HG02981 (cell line): Measurements from ENCODE around the gene TRAF1.
A peak's percentile ranks its signal among the peaks of the same experiment; 100 is the strongest.

ENCODE experiments used
- ATAC-seq: cut with Tn5 transposase; IDR thresholded peaks from one replicate; pipeline ENCODE4 v1.9.1; 2021; ENCODE audit warnings: mild to moderate bottlenecking, moderate library complexity; ENCODE audit not compliant: unreplicated experiment

The TRAF1 gene

DNA sequence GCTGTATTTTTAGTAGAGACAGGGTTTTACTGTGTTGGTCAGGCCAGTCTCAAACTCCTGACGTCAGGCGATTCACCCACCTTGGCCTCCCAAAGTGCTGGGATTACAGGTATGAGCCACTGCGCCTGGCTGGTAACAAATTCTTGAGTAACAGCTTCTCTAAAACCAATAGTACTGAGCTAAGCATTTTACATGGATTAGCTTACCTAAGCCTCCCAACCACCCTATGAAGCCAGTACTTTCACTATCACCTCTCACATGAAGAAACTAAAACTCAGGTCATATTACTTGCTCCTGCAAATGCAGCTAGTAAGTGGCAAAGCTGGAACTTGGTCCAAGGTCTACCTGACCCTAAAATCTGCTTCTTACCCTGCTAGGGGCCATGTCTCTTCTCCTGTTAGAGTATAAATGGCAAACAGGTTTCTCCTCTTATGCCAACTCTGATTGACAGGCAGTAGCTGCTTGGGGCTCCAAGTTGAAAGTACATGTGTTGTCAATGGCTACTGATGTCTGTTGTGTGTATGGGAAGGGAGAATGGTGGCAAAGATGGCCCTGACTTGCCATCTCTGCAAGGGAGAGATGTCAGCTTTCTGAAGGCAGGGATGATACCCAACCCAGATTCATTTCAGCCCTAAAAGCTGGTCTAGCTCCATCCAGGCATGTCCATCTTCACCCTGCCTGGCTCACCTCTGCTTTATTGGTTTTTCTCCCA, 53.6 kb downstream of the TRAF1 start:
- ATAC-seq, result no peak

DNA sequence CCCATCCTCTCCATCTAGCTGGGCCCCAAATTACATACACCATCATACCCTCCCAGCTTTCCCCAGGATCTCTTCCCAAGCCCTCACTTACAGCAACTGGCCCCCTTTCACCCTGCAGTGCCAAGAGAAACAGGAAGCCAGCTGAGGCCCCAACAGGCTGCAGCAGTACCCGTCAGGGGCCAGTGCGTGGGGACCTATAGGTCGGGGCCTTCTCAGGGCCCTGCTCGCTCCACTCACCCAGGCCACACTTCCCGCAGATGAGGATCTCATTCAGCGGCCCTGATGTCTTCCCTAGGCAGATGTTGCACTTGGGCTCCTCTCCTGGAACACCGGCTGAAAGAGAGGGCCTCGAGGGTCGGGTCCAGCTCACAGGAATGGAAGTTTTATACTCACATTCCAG, 56.4 kb downstream of the TRAF1 start:
- ATAC-seq, result no peak

- ATAC-seq, result no peak
Measured at GRCh38 chr9:120869726-120870125, 56.9 kb downstream of the TRAF1 start.

DNA sequence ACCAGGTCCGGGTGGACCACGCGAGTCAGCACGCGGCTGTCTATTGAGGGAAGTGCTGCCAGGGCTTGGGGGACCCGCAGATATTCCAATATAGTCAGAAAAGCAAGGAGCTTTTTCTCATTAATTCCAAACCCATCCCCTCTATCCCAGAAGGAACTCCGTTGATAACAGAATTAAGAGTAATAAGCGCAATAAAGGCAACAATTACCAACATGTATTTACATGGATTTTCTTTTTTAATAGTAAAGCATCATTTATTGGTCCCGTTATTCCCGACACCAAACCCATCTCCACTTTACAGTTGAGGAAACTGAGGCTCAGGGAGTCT, 57.3 kb downstream of the TRAF1 start:
- no peak for ATAC-seq

- peak; percentile 89 for ATAC-seq
Measured at GRCh38 chr9:120868676-120869359, 57.8 kb downstream of the TRAF1 start.

DNA sequence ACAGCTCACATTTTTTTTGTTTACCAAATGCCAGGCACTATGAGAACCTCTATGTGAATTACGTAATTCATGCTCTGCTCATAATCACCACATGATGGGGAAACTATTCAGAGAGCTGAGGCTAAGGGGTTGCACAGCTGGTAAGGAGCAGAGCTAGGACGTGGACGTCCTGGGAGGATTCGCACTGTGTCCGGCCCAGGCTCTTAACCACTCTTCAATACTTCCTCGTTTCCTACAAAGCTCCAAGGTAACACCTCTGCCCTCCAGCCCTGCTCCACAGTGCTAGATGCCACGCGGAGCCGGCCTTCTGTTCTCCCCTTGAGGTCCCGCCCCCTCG, 58.3 kb downstream of the TRAF1 start:
- ATAC-seq, result no peak

- no peak for ATAC-seq
Measured at GRCh38 chr9:120867676-120868338, 58.8 kb downstream of the TRAF1 start.

GRCh38 chr9:120866651-120867050, 59.9 kb downstream of the TRAF1 start:
- no peak for ATAC-seq

DNA sequence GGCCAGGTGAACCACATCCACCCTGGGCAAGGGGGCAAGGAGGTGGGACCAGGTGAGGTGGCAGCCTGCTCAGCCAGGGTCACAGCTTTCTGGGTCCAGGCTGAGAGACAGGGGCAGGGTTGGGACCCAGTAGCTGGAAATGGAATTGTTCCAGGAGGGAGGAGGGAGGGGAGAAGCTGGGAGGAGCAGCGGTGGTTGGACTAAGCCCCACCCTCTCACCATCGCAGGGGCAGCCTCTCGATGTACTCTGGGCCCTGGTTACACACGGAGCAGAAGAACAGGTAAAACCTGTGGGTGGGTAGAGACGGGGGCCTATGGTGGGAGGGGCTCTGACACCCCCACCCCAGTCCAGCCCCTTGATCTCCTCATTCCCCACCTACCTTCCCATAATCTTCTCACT, 60.8 kb downstream of the TRAF1 start:
- no peak for ATAC-seq

- no peak for ATAC-seq
Measured at GRCh38 chr9:120865176-120865575, 61.4 kb downstream of the TRAF1 start.

DNA sequence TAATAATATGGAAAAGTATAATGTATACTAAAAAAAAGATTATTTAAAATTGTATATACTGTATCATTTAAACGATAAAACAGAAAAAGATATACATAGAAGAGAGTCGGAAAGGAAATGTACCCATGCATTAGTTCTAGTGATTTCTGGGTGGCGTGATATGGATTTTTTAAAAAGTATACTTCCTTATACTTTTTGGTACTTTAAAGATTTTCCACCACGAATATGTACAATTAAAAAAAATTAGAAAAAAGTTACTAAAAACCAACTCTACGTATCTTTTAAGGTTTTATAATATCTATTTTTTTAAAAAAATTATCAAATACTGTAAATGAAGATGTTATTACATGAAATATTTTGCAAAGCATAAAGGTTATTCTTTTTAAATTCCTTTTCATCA, 61.9 kb downstream of the TRAF1 start:
- ATAC-seq, result no peak

- ATAC-seq, result no peak
Measured at GRCh38 chr9:120863833-120864232, 62.8 kb downstream of the TRAF1 start.

GRCh38 chr9:120862452-120862851, 64.1 kb downstream of the TRAF1 start:
- no peak for ATAC-seq

DNA sequence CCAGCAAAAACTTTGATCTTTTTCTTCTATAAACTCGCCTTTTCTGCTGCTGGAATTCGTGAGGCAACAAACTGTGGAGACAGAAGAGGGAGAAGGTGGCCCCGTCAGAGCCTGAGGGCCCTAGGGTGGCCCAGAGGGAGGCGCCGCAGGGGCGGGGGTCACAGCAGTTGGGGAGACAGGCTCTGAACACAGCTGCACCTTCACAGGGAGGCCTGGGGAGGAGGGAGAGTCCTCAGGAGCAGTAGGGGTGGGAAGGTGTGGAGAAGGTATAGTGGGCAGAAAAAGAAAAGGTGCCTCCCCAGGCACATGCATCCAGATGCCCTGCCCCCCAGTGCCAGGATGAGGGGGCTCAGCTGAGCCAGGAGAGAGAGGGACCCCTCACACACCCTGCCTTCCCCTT, 64.7 kb downstream of the TRAF1 start:
- no peak for ATAC-seq

DNA sequence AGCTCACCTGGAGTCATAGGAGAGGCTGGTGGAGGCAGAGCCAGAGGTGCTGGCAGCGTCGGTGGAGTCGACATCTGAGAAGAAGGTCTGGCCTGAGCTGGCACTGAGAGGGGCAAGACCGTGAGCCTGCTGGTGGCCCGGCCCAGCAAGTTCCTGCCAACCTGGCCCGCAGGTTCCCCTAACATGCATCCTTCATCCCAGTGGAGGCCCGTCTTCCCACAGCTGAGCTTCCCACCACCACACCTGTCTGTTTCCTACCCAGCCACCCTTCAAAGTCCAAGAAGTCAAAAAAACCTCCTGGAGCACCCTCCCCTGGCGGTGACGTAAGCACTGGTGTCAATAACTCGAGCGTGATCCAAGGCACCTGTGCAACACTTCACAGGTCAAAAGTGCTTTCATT, 66.5 kb downstream of the TRAF1 start:
- ATAC-seq, result no peak

DNA sequence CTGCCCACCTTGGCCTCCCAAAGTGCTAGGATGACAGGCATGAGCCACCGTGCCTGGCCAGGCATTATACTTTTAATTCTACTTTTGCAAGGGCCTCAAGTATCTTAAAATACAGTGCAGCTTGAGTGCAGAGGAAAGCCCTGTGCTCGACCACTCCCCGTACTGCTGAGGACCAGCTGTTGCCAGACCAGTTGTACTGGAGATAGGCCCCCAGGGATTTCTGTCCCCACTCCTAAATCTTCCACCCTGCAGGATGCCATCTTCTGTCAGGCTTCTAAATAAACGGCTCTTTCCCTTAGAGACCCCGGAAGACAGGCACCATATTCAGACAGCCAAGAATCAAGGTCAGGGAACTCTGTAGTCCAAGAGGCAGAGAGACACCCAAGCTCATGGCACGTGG, 67.2 kb downstream of the TRAF1 start:
- no peak for ATAC-seq

- no peak for ATAC-seq
Measured at GRCh38 chr9:120857902-120858301, 68.7 kb downstream of the TRAF1 start.

DNA sequence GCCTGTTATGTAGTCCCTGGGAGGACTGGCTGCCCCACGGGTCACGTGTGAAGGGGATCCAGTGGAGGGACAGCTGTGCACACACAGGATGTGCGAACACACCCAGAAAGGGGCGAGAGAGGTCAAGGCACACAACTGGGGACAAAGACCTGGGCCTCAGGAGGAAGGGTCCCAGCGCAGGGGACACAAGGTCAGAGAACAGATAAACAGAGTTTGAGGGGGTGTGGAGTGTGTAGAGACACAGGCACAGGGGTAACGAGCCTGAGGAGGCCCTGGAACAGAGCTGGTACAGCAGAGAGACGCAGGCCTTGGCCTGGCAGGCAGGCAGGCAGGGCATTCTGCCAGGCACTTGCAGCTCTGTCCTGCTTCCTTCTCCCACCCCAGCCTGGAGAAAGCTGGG, 69.1 kb downstream of the TRAF1 start:
- ATAC-seq, result no peak

DNA sequence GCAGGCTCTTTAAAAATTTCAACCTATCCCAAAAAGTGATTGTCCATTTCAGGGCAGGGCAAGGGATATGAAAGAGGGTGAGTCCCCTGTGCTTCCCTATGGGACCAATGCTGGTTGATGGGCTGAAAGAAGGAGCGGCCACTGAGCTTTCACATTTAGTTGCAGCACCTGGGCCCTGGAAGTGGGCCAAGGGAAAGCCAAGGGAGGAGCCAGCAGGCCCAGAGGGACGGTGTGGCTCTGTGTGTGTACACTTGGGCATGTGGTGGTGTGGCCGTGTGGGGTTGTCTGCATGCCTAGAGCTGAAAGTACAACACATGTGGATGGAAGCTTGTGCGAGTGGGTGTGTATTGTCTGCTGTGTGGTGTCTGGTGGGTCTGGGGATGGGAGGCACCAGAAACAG, 69.9 kb downstream of the TRAF1 start:
- ATAC-seq, result no peak

GRCh38 chr9:120855827-120856670, 70.5 kb downstream of the TRAF1 start:
- no peak for ATAC-seq

DNA sequence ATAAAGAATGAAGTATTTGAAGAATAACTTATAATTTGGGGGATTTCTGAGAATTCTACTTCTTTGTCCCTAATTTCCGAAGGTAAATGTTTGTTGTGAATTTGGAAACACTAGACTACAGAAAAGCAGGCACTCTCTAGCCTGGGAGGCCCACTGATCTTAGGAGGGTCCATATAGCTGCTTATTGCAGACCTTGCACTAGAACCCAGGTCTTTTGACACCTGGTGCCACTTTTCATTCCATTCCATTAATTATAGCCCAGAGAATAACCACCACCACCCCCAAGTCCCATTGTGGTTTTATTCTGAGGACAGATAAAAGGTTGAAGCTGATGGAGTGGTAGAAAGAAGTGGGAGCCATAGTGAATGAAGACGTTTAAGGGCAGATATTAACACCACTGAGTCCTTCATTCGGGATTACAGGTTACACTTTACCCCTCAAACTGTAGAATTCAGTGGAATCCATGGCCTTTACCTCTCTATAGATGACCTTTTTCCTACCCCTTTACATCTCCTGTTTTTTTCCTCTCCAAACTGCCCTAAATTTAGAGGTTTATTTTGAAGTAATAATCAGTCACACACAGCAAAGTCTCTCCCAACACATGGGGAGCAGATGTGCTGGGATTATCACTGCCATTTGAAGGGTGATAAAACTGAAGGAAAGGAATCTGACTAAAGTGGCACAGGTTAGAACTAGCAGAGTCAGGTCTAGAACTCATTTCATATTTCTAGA, 71.8 kb downstream of the TRAF1 start:
- no peak for ATAC-seq
